HG02678 (cell line): ENCODE results near the gene MYL10.

Experiments used
- ATAC-seq: cut with Tn5 transposase; IDR thresholded peaks from one replicate; pipeline ENCODE4 v1.9.1; 2021; ENCODE audit warnings: mild to moderate bottlenecking, moderate library complexity; ENCODE audit not compliant: unreplicated experiment

Gene MYL10

DNA sequence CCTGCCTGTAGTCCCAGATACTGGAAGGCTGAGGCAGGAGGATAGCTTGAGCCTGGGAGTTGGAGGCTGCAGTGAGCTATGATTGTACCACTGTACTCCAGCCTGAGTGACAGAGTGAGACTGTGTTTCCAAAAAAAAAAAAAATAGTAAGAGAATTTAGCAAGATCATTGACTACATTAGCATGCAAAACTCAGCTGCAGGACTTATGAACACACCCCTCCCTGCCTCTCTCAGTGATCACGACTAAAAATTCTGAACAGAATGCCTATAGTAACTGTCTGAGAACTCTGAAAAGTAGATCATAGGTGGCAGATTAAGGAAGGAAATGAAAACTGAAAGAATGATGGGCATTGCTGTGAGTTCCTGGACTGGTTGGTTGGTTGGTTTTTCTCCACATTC lies 50.5 kb downstream of the MYL10 start:
- ATAC-seq, result no peak

DNA sequence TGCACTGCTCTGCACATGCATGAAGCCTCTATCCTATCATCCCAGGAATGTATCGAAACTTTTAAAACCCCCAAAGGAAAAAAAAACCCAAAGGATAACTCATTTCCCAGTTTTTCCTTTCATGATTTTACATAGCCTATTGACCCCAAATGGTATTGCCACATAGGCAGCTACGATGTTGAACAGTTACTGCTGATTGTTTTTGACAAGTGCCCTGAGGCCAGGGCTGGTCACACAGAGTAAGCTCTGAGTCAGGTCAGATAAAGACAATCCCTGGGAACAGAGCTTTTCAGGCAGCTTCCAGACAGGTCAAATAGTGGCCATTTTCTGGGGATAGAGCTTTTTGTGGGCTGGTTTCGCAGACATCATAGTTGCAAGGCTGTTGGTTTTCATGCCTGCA lies 52.1 kb downstream of the MYL10 start:
- ATAC-seq, result no peak

DNA sequence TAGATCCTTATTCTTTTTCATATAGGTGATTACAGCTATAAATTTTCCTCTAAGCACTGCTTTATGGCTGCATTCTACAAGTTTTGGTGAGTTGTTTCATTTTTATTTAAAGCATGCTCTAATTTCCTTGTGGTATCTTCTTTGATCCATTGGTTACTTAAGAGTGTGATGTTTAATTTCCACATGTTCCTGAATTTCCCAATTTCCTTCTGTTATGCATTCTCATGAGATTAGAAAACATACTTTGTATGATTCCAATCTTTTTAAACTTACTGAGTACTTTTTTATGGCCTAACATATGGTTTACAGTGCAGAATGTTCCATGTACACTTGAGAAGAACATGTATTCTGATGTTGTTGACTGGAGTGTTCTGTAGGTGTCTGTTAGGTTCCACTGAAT lies 53.4 kb downstream of the MYL10 start:
- no peak for ATAC-seq

DNA sequence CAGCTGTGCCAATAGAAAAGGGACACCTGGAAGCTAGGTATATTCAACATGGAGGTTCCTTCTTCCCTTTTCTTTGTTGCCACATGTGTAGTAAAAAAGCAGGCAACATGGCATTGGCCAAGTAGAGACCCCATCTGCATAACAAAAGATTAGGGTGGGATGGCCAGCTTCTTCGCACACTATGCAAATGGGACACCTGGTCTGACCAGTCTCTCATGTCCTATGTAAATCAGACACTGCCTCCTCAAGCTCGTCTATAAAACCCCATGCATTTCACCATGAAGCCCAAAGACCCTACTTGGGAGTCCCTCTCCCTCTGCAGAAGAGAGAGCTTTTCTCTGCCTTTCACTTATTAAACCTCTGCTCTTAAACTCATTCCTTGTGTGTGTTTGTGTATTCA lies 53.9 kb downstream of the MYL10 start:
- no peak for ATAC-seq

DNA sequence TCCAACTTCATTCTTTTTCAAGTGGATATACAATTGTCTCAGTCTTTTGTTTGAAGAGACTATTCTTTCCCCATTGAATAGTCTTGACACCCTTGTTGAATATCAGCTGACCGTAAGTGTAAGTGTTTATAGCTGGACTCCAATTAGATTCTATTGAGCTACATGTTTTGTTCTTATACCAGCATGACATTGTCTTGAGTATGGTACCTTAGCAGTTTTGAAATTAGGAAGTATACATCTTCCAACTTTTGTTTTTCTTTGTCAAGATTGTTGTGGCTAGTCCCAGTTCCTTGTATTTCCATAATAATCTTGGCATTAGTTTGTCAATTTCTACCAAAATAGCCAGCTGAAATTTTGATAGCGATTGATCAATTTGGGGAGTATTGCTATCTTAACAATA lies 56.9 kb downstream of the MYL10 start:
- no peak for ATAC-seq

DNA sequence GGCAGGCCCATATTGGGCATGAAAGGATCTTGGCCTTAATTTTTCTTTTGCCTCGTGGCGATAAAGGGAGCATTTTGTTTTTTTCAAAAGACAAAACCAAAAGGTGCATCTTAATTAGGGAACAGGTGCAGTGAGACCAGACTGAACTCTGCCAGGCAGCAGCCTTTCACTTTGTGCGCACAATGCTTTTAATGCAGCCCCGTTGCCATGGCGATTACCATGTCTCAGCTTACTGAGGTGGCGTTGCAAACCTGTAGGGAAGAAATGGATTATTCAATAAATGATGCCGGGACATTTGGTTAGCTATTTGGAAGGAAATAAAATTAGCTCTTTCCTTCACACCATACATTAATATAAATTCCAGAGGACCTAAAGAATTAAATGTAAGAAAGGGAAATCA lies 61.9 kb downstream of the MYL10 start:
- ATAC-seq, result no peak

DNA sequence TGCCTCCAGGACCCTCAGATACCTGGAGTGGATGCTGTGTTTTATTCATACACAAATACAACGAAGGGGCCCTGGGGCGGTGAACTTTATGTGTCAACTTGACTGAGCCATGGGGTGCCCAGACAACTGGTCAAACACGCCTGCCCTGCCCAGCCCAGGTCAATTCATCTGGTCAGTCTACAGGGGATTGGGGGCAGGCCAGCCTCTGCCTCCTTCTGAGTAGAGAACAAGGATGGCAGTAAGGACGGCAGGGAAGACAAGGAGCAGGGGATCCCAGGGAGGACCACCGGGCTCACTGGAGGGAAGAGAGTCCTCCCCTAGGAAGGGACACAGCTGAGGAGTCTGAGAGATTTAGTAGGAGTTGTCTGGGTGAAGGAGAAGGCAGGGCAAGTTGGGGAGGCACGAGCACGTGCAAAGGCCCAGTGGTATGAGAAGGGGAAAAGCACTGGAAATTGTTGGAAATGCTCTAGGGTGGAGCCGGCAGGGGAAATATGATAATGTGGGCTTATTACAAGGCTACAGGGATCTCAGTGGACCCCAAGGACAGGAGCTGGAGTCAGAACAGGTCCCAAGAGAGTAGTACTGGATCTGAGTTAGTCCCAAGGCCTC lies 63.4 kb downstream of the MYL10 start:
- ATAC-seq, result no peak

DNA sequence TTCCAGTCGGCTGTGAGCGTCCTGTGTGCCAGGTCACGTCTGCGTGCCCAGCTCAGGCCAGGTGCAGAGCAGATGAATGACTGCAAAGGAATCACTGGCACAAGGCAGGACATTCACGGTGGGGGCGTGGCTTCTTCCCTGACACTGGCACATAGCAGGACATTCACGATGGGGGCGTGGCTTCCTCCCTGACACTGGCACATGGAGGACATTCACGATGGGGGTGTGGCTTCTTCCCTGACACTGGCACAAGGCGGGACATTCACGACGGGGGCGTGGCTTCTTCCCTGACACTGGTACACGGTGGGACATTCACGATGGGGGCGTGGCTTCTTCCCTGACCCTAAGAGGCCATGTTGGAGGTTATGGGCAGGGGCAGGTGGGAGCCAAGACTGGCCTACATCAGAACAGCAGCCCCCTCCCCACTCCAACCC lies 64.3 kb downstream of the MYL10 start:
- ATAC-seq, result no peak

DNA sequence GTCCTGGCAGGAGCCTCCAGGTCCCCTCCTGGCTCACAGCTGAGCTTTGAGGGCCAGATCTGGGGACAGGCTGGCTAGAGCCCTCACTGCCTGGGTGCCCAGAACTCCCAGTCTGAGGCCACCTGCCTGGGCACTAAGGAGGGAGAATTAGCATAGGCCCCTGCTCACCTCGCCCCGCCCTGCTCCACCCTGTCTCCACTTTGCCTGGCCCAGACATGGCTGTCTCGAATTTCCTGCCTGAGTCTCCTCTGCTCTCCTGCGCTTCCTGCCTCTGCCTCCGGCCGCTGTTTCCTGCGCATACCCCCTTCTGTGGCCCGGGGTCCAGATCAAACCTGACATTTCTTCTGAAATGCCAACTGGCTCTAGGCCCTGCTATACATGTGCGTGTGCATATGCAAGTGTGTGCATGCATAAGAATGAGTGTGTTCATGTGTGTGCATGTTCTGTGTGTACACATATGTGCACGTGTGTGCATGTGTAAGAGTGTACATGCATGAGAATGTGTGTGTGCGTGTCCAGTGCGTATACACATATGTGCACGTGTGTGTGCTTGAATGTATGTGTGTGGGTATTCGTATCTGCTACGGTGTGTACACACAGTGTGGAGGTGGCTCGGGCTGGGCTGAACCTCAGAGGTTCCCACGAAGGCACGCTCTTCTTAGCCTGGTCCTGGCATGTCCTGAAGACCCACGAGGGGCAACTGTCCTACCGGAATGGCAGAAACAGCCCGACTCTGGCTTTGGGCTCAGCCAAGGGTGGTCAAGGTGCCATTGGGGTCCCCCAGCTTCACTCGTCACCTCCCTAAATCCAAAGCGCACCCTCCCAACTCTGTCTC lies 64.9 kb downstream of the MYL10 start:
- no peak for ATAC-seq
